SU-DHL-6 (cell line): Measurements from ENCODE around the gene CYBC1.

ENCODE experiments used
- H2AFZ ChIP-seq: fragments of 200-600 bp; sonication (generic); 2 replicates; pipeline ENCODE4 v1.6.1; 2014; ENCODE audit warnings: low read depth, mild to moderate bottlenecking, moderate library complexity, mixed read lengths, antibody characterized with exemption, low read length; ENCODE audit not compliant: severe bottlenecking
- H3F3A ChIP-seq: fragments of 200-600 bp; shearing (Covaris generic); 2 replicates; pipeline ENCODE4 v1.6.0; 2016; ENCODE audit warnings: antibody characterized with exemption, mild to moderate bottlenecking; ENCODE audit not compliant: insufficient read depth
- H3K27ac ChIP-seq: fragments of 200-600 bp; sonication (generic); 2 replicates; pipeline ENCODE4 v1.5.1; 2016; ENCODE audit warnings: low read depth, mild to moderate bottlenecking, low read length, moderate library complexity, mixed read lengths
- H3K27me3 ChIP-seq: fragments of 200-600 bp; sonication (generic), shearing (Covaris generic); 2 replicates; pipeline ENCODE4 v1.6.0; 2014; ENCODE audit warnings: mild to moderate bottlenecking, low read length
- H3K36me3 ChIP-seq: fragments of 200-600 bp; sonication (generic); 2 replicates; pipeline ENCODE4 v1.6.1; 2014; ENCODE audit warnings: mild to moderate bottlenecking, low read length, mixed read lengths
- H3K4me2 ChIP-seq: fragments of 300-600, 200-600 bp; shearing (Covaris generic), sonication (generic); 2 replicates; pipeline ENCODE4 v1.6.0; 2014; ENCODE audit warnings: low read length, low read depth, mild to moderate bottlenecking; ENCODE audit not compliant: poor library complexity, severe bottlenecking
- H3K4me3 ChIP-seq: fragments of 200-600 bp; sonication (generic); 2 replicates; pipeline ENCODE4 v1.5.1; 2014; ENCODE audit warnings: antibody characterized with exemption, low read length, mild to moderate bottlenecking, mixed read lengths; ENCODE audit not compliant: insufficient read depth, poor library complexity, severe bottlenecking
- H3K79me2 ChIP-seq: fragments of 200-600 bp; sonication (generic); 2 replicates; pipeline ENCODE4 v1.6.1; 2014; ENCODE audit warnings: mild to moderate bottlenecking, low read length, moderate library complexity; ENCODE audit not compliant: insufficient read depth
- H3K9ac ChIP-seq: fragments of 200-600 bp; sonication (generic); 2 replicates; pipeline ENCODE4 v1.7.0; 2014; ENCODE audit warnings: mild to moderate bottlenecking, low read length
- H3K9me2 ChIP-seq: fragments of 200-600 bp; sonication (generic); replicated peaks from 2 replicates; pipeline ENCODE4 v1.6.1; 2014; ENCODE audit warnings: low read length; ENCODE audit not compliant: insufficient read depth
- H3K9me3 ChIP-seq: fragments of 200-600 bp; sonication (generic); 2 replicates; pipeline ENCODE4 v1.6.1; 2014; ENCODE audit warnings: low read length, mixed read lengths; ENCODE audit not compliant: insufficient read depth
- H4K20me1 ChIP-seq: fragments of 200-600 bp; sonication (generic); 2 replicates; pipeline ENCODE4 v1.6.1; 2014; ENCODE audit warnings: low read depth, mild to moderate bottlenecking, antibody characterized with exemption, low read length, moderate library complexity, mixed read lengths
- EZH2phosphoT487 ChIP-seq: fragments of 200-600 bp; sonication (generic), shearing (Covaris generic); conservative IDR thresholded peaks from 2 replicates; pipeline ENCODE4 v1.6.1; 2018; ENCODE audit warnings: mild to moderate bottlenecking, antibody characterized with exemption, low read length, moderate library complexity, mixed read lengths
- TF ChIP-seq, protein P1 (sequence below): fragments of 200-600 bp; sonication (generic); IDR thresholded peaks from one replicate; pipeline ENCODE4 v1.5.1; 2017; ENCODE audit warnings: antibody characterized with exemption, mild to moderate bottlenecking, low read length, moderate library complexity; ENCODE audit not compliant: insufficient read depth, poor library complexity, severe bottlenecking

CYBC1 gene

DNA sequence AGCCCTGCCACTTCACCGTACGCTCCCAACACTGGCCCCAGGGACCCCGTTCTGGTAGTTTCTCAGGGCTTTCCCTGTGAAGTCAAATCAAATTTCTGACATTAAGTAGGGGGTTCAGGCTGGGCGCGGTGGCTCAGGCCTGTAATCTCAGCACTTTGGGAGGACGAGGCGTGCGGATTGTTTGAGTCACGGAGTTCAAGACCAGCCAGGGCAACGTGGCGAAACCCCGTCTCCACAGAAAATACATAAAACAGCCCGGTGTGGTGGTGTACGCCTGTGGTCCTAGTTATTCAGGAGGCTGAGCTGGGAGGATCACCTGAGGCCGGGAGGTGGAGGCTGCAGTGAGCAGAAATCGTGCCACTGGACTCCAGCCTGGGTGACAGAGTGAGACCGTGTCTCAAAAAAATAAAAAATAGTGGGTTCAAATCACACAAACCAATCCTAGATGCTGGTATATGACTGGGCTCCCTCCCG is 632 bp downstream of the CYBC1 start:
- Histone ChIP-seq H3K36me3 (0 out of 2 replicates have a peak, but pooled peaks cover 4% of the 10 kb centered on the region), H3F3A (peaks cover 16% of the 10 kb centered on the region), H3K27me3 (no peaks in the 10 kb centered on the region), H3K27ac (peak overlapping the region; percentile 99), H3K4me3 (peak overlapping the region; percentile 95), H2AFZ (no peak overlapping the region), H3K9ac (peak overlapping the region; percentile 99), H3K9me2 (no peaks in the 10 kb centered on the region), H3K9me3 (no peaks in the 10 kb centered on the region), H3K4me2 (peak overlapping the region; percentile 73), H3K79me2 (peaks cover 20% of the 10 kb centered on the region), H4K20me1 (no peaks in the 10 kb centered on the region)
- TF ChIP-seq, protein P1, sequence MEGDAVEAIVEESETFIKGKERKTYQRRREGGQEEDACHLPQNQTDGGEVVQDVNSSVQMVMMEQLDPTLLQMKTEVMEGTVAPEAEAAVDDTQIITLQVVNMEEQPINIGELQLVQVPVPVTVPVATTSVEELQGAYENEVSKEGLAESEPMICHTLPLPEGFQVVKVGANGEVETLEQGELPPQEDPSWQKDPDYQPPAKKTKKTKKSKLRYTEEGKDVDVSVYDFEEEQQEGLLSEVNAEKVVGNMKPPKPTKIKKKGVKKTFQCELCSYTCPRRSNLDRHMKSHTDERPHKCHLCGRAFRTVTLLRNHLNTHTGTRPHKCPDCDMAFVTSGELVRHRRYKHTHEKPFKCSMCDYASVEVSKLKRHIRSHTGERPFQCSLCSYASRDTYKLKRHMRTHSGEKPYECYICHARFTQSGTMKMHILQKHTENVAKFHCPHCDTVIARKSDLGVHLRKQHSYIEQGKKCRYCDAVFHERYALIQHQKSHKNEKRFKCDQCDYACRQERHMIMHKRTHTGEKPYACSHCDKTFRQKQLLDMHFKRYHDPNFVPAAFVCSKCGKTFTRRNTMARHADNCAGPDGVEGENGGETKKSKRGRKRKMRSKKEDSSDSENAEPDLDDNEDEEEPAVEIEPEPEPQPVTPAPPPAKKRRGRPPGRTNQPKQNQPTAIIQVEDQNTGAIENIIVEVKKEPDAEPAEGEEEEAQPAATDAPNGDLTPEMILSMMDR, result no peak
- TF ChIP-seq EZH2phosphoT487, result no peak

DNA sequence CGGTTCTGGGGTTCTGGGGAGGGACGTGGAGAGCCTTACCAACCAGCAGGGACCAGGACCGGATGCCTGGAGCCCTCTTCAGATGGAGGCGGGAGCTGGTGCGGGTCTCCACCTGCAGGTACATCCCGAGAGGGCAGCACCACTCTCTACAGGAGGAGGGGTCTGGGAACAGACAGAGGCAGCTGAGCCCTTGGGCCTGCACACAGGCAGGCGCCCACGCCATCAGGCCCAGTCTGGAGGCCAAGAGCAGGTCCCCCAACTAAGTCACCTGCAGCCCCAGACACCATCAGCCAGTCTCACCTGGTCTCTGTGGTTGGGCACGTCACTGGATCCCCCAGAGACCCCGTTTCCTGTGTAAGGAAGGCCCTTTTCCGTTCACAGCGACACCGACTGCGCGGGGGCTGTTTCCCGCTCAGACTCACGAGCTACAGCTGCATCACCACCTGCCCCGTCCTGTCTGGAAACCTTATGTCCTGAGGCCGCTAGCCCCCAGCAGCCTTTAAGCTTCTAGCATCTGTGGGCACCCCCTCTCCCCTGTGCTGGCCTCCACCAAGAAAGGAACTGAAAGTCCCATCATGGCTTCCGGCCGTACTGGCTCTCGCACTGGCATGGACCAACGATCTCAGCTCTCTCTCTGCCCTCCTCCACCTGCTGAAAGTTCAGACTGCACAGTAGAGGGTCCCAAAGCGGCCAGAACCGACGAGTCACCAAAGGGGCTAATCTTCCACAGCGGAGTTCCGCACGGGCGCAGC is 1.2 kb downstream of the CYBC1 start:
- peak overlapping the region; percentile 73 for H3K4me2 ChIP-seq
- 0 out of 2 replicates have a peak, but pooled peaks cover 4% of the 10 kb centered on the region for H3K36me3 ChIP-seq
- H3K9ac ChIP-seq, result peak overlapping the region; percentile 99
- H3K27ac ChIP-seq, result peak overlapping the region; percentile 99
- H3K79me2 ChIP-seq, result peaks cover 20% of the 10 kb centered on the region
- TF ChIP-seq, protein P1, result no peak
- TF ChIP-seq EZH2phosphoT487, result no peak
- H3K27me3 ChIP-seq, result no peaks in the 10 kb centered on the region
- H3K9me3 ChIP-seq, result no peaks in the 10 kb centered on the region
- H3F3A ChIP-seq, result peaks cover 16% of the 10 kb centered on the region
- H3K9me2 ChIP-seq, result no peaks in the 10 kb centered on the region
- H4K20me1 ChIP-seq, result no peaks in the 10 kb centered on the region
- H3K4me3 ChIP-seq, result peak overlapping the region; percentile 95
- H2AFZ ChIP-seq, result no peak overlapping the region

DNA sequence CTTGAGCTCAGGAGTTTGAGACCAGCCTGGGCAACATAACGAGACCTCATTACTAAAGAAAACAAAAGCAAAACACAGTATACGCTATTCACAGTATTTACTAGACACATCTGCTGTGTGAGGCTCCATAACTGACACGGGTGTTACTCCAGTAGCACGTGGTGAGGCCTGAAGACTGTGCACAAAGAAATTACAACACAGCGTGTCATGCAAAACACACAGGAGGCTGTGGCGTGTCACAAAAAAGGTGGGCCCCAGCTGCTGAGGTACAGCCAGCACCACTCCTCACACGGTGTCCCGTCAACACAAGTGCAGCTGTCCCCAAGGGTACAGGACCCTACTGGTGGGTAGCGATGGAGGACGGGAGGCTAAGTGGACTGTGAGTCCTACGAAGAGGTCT is 2.7 kb downstream of the CYBC1 start:
- H3K27ac ChIP-seq, result no peak overlapping the region; the same call in 1 of the 2 replicates
- no peak overlapping the region for H3K4me3 ChIP-seq
- no peaks in the 10 kb centered on the region for H4K20me1 ChIP-seq
- H2AFZ ChIP-seq, result no peak overlapping the region
- no peak for TF ChIP-seq EZH2phosphoT487
- TF ChIP-seq, protein P1, result no peak
- peaks cover 16% of the 10 kb centered on the region for H3F3A ChIP-seq
- H3K9me3 ChIP-seq, result no peaks in the 10 kb centered on the region
- no peak overlapping the region for H3K4me2 ChIP-seq
- no peaks in the 10 kb centered on the region for H3K9me2 ChIP-seq
- H3K27me3 ChIP-seq, result no peaks in the 10 kb centered on the region
- 0 out of 2 replicates have a peak, but pooled peaks cover 4% of the 10 kb centered on the region for H3K36me3 ChIP-seq
- peaks cover 20% of the 10 kb centered on the region for H3K79me2 ChIP-seq
- H3K9ac ChIP-seq, result no peak overlapping the region
